Ascending aorta (tissue), 2 donors: ENCODE data around the gene RAB9A. TPM values are rescaled to one million over a fixed set of nuclear protein-coding genes. Genes with fewer than 3 reads are reported as not detected.

ENCODE experiments used
- DNase-seq, 2 donors: peaks; one replicate each; pipeline ENCODE4 v3.0.0-alpha.2; 2019; ENCODE audit warnings: low spot score in 2 of 2
- H3K27ac ChIP-seq, 2 donors: fragments of 200-600 bp; sonication (generic); one replicate each; pipeline ENCODE4 v1.5.1; 2016 to 2017; ENCODE audit warnings: mild to moderate bottlenecking in 1 of 2
- H3K27me3 ChIP-seq: fragments of 200-600 bp; sonication (generic); one replicate; pipeline ENCODE4 v1.5.1; 2017
- H3K36me3 ChIP-seq, 2 donors: fragments of 200-600 bp; sonication (generic); one replicate each; pipeline ENCODE4 v1.5.1; 2016
- H3K4me1 ChIP-seq, 2 donors: fragments of 200-600 bp; sonication (generic); one replicate each; pipeline ENCODE4 v1.5.1; 2016 to 2017; ENCODE audit warnings: mild to moderate bottlenecking in 1 of 2
- H3K4me3 ChIP-seq, 2 donors: fragments of 200-600 bp; sonication (generic); one replicate each; pipeline ENCODE4 v1.5.1; 2016 to 2017; ENCODE audit warnings: mild to moderate bottlenecking in 1 of 2
- H3K9me3 ChIP-seq, 2 donors: fragments of 200-600 bp; sonication (generic); one replicate each; pipeline ENCODE4 v1.5.1; 2016
- intact Hi-C: fragments of 100-400 bp; cut with DNase I; formaldehyde crosslinking; loops from one replicate; pipeline ENCODE4 v1.15.1; 2023
- total RNA-seq: library from RNA; depleted of rRNA; stranded (reverse); fragments of >200 nt; gene quantifications from one replicate; pipeline ENCODE4 v1.1.0, GENCODE V29; 2016
- TF ChIP-seq, protein P1 (sequence below), 3 experiments: fragments of 200-600 bp in 2 of 3; fragments of 450-650 bp in 1 of 3; sonication (generic) in 2 of 3; IDR thresholded peaks; one replicate each; pipeline ENCODE4 v1.5.1; 2016 to 2019; ENCODE audit warnings: antibody characterized with exemption in 3 of 3, mild to moderate bottlenecking in 1 of 3, moderate library complexity in 1 of 3

Gene RAB9A
- total RNA-seq, 1 donor from 2014 or later: 1.5 TPM

DNA sequence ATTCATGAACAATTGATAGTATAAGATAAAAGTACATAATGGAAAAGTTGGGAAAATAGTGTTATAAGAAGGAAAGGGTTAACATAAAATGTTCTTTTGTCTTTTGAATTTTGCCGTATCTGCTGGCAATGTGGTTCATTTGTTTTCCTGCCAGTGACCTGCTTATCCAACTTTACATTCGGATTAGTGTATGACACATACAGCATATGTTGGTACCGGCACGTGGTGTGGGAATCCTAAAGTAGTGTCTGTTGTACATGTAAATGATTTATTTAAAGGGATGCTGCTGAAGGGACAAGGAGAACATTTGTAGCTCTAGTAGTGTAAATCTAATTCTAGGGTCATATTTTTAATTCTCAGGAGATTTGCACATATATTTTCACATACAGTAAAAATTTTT is 11.5 kb downstream of the RAB9A start:
- TF ChIP-seq, protein P1, sequence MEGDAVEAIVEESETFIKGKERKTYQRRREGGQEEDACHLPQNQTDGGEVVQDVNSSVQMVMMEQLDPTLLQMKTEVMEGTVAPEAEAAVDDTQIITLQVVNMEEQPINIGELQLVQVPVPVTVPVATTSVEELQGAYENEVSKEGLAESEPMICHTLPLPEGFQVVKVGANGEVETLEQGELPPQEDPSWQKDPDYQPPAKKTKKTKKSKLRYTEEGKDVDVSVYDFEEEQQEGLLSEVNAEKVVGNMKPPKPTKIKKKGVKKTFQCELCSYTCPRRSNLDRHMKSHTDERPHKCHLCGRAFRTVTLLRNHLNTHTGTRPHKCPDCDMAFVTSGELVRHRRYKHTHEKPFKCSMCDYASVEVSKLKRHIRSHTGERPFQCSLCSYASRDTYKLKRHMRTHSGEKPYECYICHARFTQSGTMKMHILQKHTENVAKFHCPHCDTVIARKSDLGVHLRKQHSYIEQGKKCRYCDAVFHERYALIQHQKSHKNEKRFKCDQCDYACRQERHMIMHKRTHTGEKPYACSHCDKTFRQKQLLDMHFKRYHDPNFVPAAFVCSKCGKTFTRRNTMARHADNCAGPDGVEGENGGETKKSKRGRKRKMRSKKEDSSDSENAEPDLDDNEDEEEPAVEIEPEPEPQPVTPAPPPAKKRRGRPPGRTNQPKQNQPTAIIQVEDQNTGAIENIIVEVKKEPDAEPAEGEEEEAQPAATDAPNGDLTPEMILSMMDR (IDR thresholded peaks at IDR 0.05): no peak
- Histone ChIP-seq H3K4me3 (no peak overlapping the region), H3K27ac (peak overlapping the region in 1 of 2 donors; percentile 0), H3K4me1 (peaks cover 0 to 12% of the 10 kb centered on the region in 2 donors), H3K27me3 (no peaks in the 10 kb centered on the region), H3K36me3 (no peaks in the 10 kb centered on the region), H3K9me3 (no peaks in the 10 kb centered on the region)
- intact Hi-C loops: no loop called here
- DNase-seq: no peak

DNA sequence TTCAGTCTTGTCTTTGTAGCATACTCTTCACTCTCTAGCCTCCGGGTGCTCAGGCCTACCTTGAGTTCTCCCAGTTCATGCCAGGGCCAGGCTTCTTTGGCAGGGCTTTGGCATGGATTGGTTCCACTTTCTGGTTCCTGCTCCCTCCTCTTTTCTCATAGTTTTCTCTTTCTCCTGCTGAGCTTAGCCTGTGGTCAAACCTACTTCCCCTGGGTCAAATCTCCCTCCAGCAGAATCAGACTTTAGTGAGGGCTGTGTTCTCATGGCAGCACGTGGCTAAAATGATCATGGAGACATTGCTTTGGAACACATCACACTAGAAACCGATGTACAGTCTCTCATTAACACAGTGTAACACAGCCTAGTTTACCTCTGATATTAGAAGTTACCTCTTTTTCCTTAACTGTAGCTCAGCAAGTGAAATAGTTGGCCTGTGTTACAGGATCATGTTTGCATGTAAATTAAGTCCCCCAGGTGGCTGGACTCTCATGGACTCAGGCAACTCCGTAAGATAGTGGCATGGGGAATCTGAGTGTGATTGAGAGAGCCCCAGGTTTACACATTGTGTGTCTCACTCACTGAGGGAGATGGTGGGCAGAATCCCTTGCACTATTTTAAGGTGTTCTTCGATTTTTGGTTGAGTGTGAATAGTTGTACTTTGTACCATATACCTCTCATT is 13.3 kb downstream of the RAB9A start:
- intact Hi-C loops: no loop called here
- H3K4me1 ChIP-seq: peaks cover 0 to 12% of the 10 kb centered on the region in 2 donors
- H3K27ac ChIP-seq: no peak overlapping the region

GRCh38 chrX:13703135-13703534 is 14.2 kb downstream of the RAB9A start:
- peaks cover 0 to 11% of the 10 kb centered on the region in 2 donors for H3K36me3 ChIP-seq
- H3K27ac ChIP-seq: no peak overlapping the region
- H3K27me3 ChIP-seq: no peaks in the 10 kb centered on the region
- H3K4me1 ChIP-seq: peaks cover 0 to 12% of the 10 kb centered on the region in 2 donors
- TF ChIP-seq, protein P1 (IDR thresholded peaks at IDR 0.05): no peak
- no peak for DNase-seq
- intact Hi-C loops: no loop called here
- no peaks in the 10 kb centered on the region for H3K9me3 ChIP-seq
- no peak overlapping the region for H3K4me3 ChIP-seq

More for the DNA sequence above, 13.3 kb downstream of the RAB9A start:
- H3K9me3 ChIP-seq: no peaks in the 10 kb centered on the region
- H3K36me3 ChIP-seq: peaks cover 0 to 4% of the 10 kb centered on the region in 2 donors
- TF ChIP-seq, protein P1 (IDR thresholded peaks at IDR 0.05): no peak
- no peak overlapping the region for H3K4me3 ChIP-seq
- H3K27me3 ChIP-seq: no peaks in the 10 kb centered on the region
- DNase-seq: no peak

DNA sequence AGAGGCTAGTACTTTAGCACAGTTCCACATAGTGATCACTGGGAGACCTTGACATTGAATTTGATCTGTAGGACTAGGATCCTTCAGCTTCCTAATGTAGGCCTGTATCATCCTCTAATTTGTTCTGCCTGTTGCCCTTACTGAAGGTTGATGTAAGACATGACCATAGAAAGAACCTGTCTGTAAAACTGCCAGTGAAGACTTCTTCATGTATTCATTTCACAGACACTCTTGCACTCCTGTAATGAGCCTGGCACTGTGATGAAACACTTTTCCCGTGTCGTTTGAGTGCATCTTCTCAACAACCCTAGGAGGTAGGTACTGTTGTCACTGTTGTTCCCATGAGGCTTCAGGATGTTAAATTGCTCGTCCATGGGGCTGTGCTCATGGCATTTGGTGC is 14.7 kb downstream of the RAB9A start:
- Histone ChIP-seq H3K27ac (peak overlapping the region in 1 of 2 donors; percentile 29), H3K9me3 (no peaks in the 10 kb centered on the region), H3K4me1 (peaks cover 0 to 12% of the 10 kb centered on the region in 2 donors), H3K36me3 (peaks cover 0 to 11% of the 10 kb centered on the region in 2 donors), H3K27me3 (no peaks in the 10 kb centered on the region), H3K4me3 (no peak overlapping the region)
- intact Hi-C loops: no loop called here
- TF ChIP-seq, protein P1 (IDR thresholded peaks at IDR 0.05): no peak
- no peak for DNase-seq

DNA sequence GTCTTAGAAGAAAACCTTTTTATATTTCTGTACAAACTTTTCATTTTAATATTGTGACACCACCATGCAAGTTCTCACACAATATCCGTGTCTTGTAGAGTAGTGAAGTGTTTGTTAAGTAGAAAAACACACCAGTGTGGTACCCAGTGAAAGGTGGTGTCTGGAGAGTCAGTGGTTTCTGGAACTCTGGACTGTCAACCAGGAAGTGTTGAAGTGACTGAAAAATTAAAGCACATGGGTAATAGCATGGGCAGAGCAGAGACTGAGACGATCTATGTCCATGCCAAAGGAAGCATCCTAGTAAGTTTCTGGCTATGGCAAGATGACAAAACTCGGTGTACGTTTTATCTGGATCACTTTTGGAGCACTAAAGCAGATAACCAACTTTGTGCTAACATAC is 22.2 kb downstream of the RAB9A start:
- TF ChIP-seq, protein P1 (IDR thresholded peaks at IDR 0.05): no peak
- Histone ChIP-seq H3K27ac (no peak overlapping the region), H3K36me3 (peaks cover 0 to 69% of the 10 kb centered on the region in 2 donors), H3K4me1 (no peaks in the 10 kb centered on the region), H3K9me3 (no peaks in the 10 kb centered on the region), H3K27me3 (no peaks in the 10 kb centered on the region), H3K4me3 (no peak overlapping the region)
- no peak for DNase-seq
- intact Hi-C loops: no loop called here
